ENCODE measurements around the gene ZNF385B.

The ZNF385B gene

DNA sequence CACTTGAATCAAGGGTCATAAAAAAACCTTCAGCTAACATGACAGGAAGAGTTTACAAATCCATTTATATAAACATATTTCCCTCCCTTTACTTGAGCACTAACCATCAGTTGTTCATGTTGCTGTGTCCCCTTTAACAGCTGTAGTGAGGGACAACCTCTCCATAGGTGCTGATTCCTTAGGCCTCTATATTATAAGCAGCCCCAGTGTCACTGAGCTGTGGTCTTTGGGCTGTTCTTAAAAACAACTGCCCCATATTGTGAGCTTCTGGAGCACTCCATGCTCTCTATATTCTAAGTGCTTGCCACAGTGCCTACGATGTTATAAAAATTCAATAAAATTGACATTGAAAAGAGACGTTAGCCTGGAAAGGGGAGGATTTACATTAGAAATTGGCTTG, 175.3 kb downstream of the ZNF385B start:
- no peak overlapping the region for H3K27ac ChIP-seq

GRCh38 chr2:179685146-179685545, 176.3 kb downstream of the ZNF385B start:
- Histone ChIP-seq H3K36me3 (ENCODE audit: control insufficient read depth, insufficient read depth, low read length) (no peaks in the 10 kb centered on the region), H3K79me2 (no peaks in the 10 kb centered on the region), H3K27me3 (ENCODE audit: control insufficient read depth, insufficient read depth, low read length) (no peaks in the 10 kb centered on the region), H3K9ac (no peak overlapping the region), H3K4me2 (ENCODE audit: low read length) (no peak overlapping the region), H3K9me3 (ENCODE audit: control insufficient read depth, low read length) (no peaks in the 10 kb centered on the region), H3K4me3 (ENCODE audit: low read depth, low read length) (no peak overlapping the region), H3K4me1 (no peaks in the 10 kb centered on the region), H2AFZ (no peak overlapping the region), H3K27ac (no peak overlapping the region)
- TF ChIP-seq, protein P1, sequence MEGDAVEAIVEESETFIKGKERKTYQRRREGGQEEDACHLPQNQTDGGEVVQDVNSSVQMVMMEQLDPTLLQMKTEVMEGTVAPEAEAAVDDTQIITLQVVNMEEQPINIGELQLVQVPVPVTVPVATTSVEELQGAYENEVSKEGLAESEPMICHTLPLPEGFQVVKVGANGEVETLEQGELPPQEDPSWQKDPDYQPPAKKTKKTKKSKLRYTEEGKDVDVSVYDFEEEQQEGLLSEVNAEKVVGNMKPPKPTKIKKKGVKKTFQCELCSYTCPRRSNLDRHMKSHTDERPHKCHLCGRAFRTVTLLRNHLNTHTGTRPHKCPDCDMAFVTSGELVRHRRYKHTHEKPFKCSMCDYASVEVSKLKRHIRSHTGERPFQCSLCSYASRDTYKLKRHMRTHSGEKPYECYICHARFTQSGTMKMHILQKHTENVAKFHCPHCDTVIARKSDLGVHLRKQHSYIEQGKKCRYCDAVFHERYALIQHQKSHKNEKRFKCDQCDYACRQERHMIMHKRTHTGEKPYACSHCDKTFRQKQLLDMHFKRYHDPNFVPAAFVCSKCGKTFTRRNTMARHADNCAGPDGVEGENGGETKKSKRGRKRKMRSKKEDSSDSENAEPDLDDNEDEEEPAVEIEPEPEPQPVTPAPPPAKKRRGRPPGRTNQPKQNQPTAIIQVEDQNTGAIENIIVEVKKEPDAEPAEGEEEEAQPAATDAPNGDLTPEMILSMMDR (IDR thresholded peaks at IDR 0.05): no peak

More for the DNA sequence above, 175.3 kb downstream of the ZNF385B start:
- Histone ChIP-seq H3K4me3 (ENCODE audit: low read depth, low read length) (no peak overlapping the region), H2AFZ (no peak overlapping the region), H3K4me1 (no peaks in the 10 kb centered on the region), H3K79me2 (no peaks in the 10 kb centered on the region), H3K9me3 (ENCODE audit: control insufficient read depth, low read length) (no peaks in the 10 kb centered on the region), H3K36me3 (ENCODE audit: control insufficient read depth, insufficient read depth, low read length) (no peaks in the 10 kb centered on the region), H3K9ac (no peak overlapping the region), H3K27me3 (ENCODE audit: control insufficient read depth, insufficient read depth, low read length) (no peaks in the 10 kb centered on the region), H3K4me2 (ENCODE audit: low read length) (no peak overlapping the region)
- TF ChIP-seq, protein P1 (IDR thresholded peaks at IDR 0.05): no peak

GRCh38 chr2:179682756-179683155, 178.7 kb downstream of the ZNF385B start:
- Histone ChIP-seq H3K9me3 (ENCODE audit: control insufficient read depth, low read length) (no peaks in the 10 kb centered on the region), H3K36me3 (ENCODE audit: control insufficient read depth, insufficient read depth, low read length) (no peaks in the 10 kb centered on the region), H3K4me2 (ENCODE audit: low read length) (no peak overlapping the region), H2AFZ (no peak overlapping the region), H3K79me2 (no peaks in the 10 kb centered on the region), H3K27ac (no peak overlapping the region), H3K4me3 (ENCODE audit: low read depth, low read length) (no peak overlapping the region), H3K9ac (no peak overlapping the region), H3K4me1 (no peaks in the 10 kb centered on the region), H3K27me3 (ENCODE audit: control insufficient read depth, insufficient read depth, low read length) (no peaks in the 10 kb centered on the region)
- TF ChIP-seq, protein P1 (IDR thresholded peaks at IDR 0.05): no peak

GRCh38 chr2:179677746-179678505, 183.5 kb downstream of the ZNF385B start:
- no peaks in the 10 kb centered on the region for H3K4me1 ChIP-seq
- no peaks in the 10 kb centered on the region for H3K27me3 ChIP-seq (ENCODE audit: control insufficient read depth, insufficient read depth, low read length)
- no peak overlapping the region for H3K27ac ChIP-seq
- H2AFZ ChIP-seq: no peak overlapping the region
- no peaks in the 10 kb centered on the region for H3K36me3 ChIP-seq (ENCODE audit: control insufficient read depth, insufficient read depth, low read length)
- no peak overlapping the region for H3K4me3 ChIP-seq (ENCODE audit: low read depth, low read length)
- no peaks in the 10 kb centered on the region for H3K9me3 ChIP-seq (ENCODE audit: control insufficient read depth, low read length)
- H3K4me2 ChIP-seq (ENCODE audit: low read length): no peak overlapping the region
- H3K9ac ChIP-seq: no peak overlapping the region
- TF ChIP-seq, protein P1 (IDR thresholded peaks at IDR 0.05): no peak
- H3K79me2 ChIP-seq: no peaks in the 10 kb centered on the region
